ENCODE measurements around the gene FHIT. TPM values are rescaled to one million over a fixed set of nuclear protein-coding genes. Genes with fewer than 3 reads are reported as not detected.

The FHIT gene
- total and polyA plus RNA-seq, 2 experiments from 2014 or later, result 9.7 to 16.2 TPM

- Histone ChIP-seq H3K79me2 (no peaks in the 10 kb centered on the region), H3K27ac (no peak overlapping the region), H3K27me3 (no peaks in the 10 kb centered on the region), H3K36me3 (replicated peaks; ENCODE audit: insufficient read depth, low read depth) (no peaks in the 10 kb centered on the region), H3K4me3 (no peak overlapping the region), H3K9me3 (ENCODE audit: low read depth) (no peaks in the 10 kb centered on the region), H3K4me1 (ENCODE audit: insufficient read depth) (peaks cover 9% of the 10 kb centered on the region), H3K9me2 (replicated peaks; ENCODE audit: insufficient read depth) (no peaks in the 10 kb centered on the region), H3K4me2 (no peak overlapping the region), H4K20me1 (ENCODE audit: insufficient read depth, poor library complexity, severe bottlenecking) (no peaks in the 10 kb centered on the region), H2AFZ (no peak overlapping the region)
- no peak for TF ChIP-seq CTCF (IDR thresholded peaks at IDR 0.05; ENCODE audit: poor library complexity)
- no peak for TF ChIP-seq EZH2 (IDR thresholded peaks at IDR 0.05; ENCODE audit: borderline replicate concordance)
- no peak for TF ChIP-seq EZH2phosphoT487 (IDR thresholded peaks at IDR 0.05; ENCODE audit: low read depth, severe bottlenecking, unreplicated experiment)
- no peak for DNase-seq (ENCODE audit: low spot score)
Measured at GRCh38 chr3:59752925-59753324, 1498.3 kb downstream of the FHIT start.

- Histone ChIP-seq H4K20me1 (ENCODE audit: insufficient read depth, poor library complexity, severe bottlenecking) (no peaks in the 10 kb centered on the region), H3K36me3 (replicated peaks; ENCODE audit: insufficient read depth, low read depth) (no peaks in the 10 kb centered on the region), H3K9me2 (replicated peaks; ENCODE audit: insufficient read depth) (no peaks in the 10 kb centered on the region), H3K4me3 (no peak overlapping the region), H3K79me2 (no peaks in the 10 kb centered on the region), H3K4me1 (ENCODE audit: insufficient read depth) (peaks cover 9% of the 10 kb centered on the region), H3K27me3 (no peaks in the 10 kb centered on the region), H3K27ac (no peak overlapping the region), H3K4me2 (no peak overlapping the region), H2AFZ (no peak overlapping the region), H3K9me3 (ENCODE audit: low read depth) (no peaks in the 10 kb centered on the region)
- no peak for TF ChIP-seq EZH2phosphoT487 (IDR thresholded peaks at IDR 0.05; ENCODE audit: low read depth, severe bottlenecking, unreplicated experiment)
- no peak for TF ChIP-seq EZH2 (IDR thresholded peaks at IDR 0.05; ENCODE audit: borderline replicate concordance)
- TF ChIP-seq CTCF (IDR thresholded peaks at IDR 0.05; ENCODE audit: poor library complexity), result no peak
- no peak for DNase-seq (ENCODE audit: low spot score)
- WGBS (ENCODE audit: low lambda C conversion rate, missing lambda C conversion rate), result 86% methylated on average over 4 of the region's 4 CpGs
Measured at GRCh38 chr3:59751606-59752005, 1499.6 kb downstream of the FHIT start.

- H3K36me3 ChIP-seq (replicated peaks; ENCODE audit: insufficient read depth, low read depth), result no peaks in the 10 kb centered on the region
- H3K27me3 ChIP-seq, result no peaks in the 10 kb centered on the region
- H2AFZ ChIP-seq, result no peak overlapping the region
- no peak for TF ChIP-seq EZH2phosphoT487 (IDR thresholded peaks at IDR 0.05; ENCODE audit: low read depth, severe bottlenecking, unreplicated experiment)
- TF ChIP-seq EZH2 (IDR thresholded peaks at IDR 0.05; ENCODE audit: borderline replicate concordance), result no peak
- TF ChIP-seq CTCF (IDR thresholded peaks at IDR 0.05; ENCODE audit: poor library complexity), result no peak
- H3K27ac ChIP-seq, result no peak overlapping the region
- no peaks in the 10 kb centered on the region for H4K20me1 ChIP-seq (ENCODE audit: insufficient read depth, poor library complexity, severe bottlenecking)
- no peak overlapping the region for H3K4me2 ChIP-seq
- no peaks in the 10 kb centered on the region for H3K9me2 ChIP-seq (replicated peaks; ENCODE audit: insufficient read depth)
- DNase-seq (ENCODE audit: low spot score), result no peak
- H3K79me2 ChIP-seq, result no peaks in the 10 kb centered on the region
- WGBS (ENCODE audit: low lambda C conversion rate, missing lambda C conversion rate), result 60% methylated on average over 1 of the region's 1 CpG
- H3K4me1 ChIP-seq (ENCODE audit: insufficient read depth), result peaks cover 9% of the 10 kb centered on the region
- H3K4me3 ChIP-seq, result no peak overlapping the region
- H3K9me3 ChIP-seq (ENCODE audit: low read depth), result no peaks in the 10 kb centered on the region
Measured at GRCh38 chr3:59750391-59750790, 1500.9 kb downstream of the FHIT start.

GRCh38 chr3:59749291-59749690, 1502.0 kb downstream of the FHIT start:
- WGBS (ENCODE audit: low lambda C conversion rate, missing lambda C conversion rate), result 86% methylated on average over 6 of the region's 6 CpGs
- H3K27ac ChIP-seq, result no peak overlapping the region

More at GRCh38 chr3:59749291-59749690, 1502.0 kb downstream of the FHIT start:
- no peaks in the 10 kb centered on the region for H3K36me3 ChIP-seq (replicated peaks; ENCODE audit: insufficient read depth, low read depth)
- H3K9me3 ChIP-seq (ENCODE audit: low read depth), result no peaks in the 10 kb centered on the region
- H3K4me3 ChIP-seq, result no peak overlapping the region
- H3K9me2 ChIP-seq (replicated peaks; ENCODE audit: insufficient read depth), result no peaks in the 10 kb centered on the region
- TF ChIP-seq EZH2phosphoT487 (IDR thresholded peaks at IDR 0.05; ENCODE audit: low read depth, severe bottlenecking, unreplicated experiment), result no peak
- no peak for TF ChIP-seq CTCF (IDR thresholded peaks at IDR 0.05; ENCODE audit: poor library complexity)
- no peak for TF ChIP-seq EZH2 (IDR thresholded peaks at IDR 0.05; ENCODE audit: borderline replicate concordance)
- no peak overlapping the region for H3K4me2 ChIP-seq
- DNase-seq (ENCODE audit: low spot score), result no peak
- no peak overlapping the region for H2AFZ ChIP-seq
- peaks cover 3% of the 10 kb centered on the region for H3K4me1 ChIP-seq (ENCODE audit: insufficient read depth)
- no peaks in the 10 kb centered on the region for H4K20me1 ChIP-seq (ENCODE audit: insufficient read depth, poor library complexity, severe bottlenecking)
- no peaks in the 10 kb centered on the region for H3K79me2 ChIP-seq
- H3K27me3 ChIP-seq, result no peaks in the 10 kb centered on the region

Data from hepatocyte (in vitro differentiated cells).